Measurements from ENCODE around the gene TWNK. TPM values are rescaled to one million over a fixed set of nuclear protein-coding genes. Genes with fewer than 3 reads are reported as not detected.

Gene TWNK
- total and polyA plus RNA-seq, 9 of the 15 experiments (the other 6 are each of a cell fraction or from before 2014, with no cell fraction given), result 11.6 to 34.7 (median 17.4) TPM

DNA sequence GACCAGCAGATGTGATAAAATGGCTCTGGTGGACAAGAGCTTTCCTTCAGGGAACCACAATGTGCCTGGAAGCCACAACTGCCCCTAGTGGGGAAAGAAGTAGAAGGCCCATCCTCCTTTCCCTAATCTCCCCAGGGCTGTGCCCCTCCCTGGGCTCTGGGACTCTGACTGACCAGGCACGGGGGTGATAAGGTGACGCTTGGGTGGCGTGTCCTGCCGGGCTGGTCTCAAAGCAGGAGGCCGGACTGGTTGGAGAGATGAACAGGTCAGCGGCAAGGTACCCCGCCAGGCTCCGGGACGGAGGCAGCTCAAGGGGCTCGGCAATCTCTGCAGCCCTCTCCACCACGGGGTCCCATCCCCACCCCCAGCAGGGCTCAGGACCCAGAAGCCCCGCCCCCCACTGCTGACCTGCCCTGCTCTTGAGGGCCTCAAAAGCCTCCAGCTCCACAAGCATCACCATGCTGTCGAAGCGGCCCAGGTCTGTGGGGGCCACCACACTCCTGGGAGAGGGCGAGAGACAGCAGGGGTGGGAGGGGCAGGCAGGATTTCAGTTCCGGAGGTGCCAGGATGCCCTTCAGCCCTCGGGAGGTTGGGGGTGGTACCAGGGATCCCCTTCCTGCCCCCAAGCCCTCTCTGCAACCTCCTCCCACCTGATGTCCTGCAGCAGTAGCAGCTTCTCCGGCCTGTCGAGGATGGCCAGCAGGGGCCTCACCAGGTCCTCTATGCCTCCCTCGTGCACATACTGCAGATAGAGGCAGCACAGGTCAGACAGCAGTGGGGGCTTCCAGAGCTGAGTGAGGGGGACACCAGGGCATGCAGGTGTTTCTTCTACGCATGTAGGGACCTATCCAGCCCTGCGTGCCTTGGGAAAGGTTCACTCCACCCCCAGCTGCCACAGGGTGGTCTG is 24.4 kb downstream of the TWNK start (continued):
- TF ChIP-seq, protein P1, sequence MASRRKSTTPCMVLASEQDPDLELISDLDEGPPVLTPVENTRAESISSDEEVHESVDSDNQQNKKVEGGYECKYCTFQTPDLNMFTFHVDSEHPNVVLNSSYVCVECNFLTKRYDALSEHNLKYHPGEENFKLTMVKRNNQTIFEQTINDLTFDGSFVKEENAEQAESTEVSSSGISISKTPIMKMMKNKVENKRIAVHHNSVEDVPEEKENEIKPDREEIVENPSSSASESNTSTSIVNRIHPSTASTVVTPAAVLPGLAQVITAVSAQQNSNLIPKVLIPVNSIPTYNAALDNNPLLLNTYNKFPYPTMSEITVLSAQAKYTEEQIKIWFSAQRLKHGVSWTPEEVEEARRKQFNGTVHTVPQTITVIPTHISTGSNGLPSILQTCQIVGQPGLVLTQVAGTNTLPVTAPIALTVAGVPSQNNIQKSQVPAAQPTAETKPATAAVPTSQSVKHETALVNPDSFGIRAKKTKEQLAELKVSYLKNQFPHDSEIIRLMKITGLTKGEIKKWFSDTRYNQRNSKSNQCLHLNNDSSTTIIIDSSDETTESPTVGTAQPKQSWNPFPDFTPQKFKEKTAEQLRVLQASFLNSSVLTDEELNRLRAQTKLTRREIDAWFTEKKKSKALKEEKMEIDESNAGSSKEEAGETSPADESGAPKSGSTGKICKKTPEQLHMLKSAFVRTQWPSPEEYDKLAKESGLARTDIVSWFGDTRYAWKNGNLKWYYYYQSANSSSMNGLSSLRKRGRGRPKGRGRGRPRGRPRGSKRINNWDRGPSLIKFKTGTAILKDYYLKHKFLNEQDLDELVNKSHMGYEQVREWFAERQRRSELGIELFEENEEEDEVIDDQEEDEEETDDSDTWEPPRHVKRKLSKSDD (conservative IDR thresholded peaks at IDR 0.05; ENCODE audit: low read length), result no peak
- TF ChIP-seq HMGN3 (IDR thresholded peaks at IDR 0.05; ENCODE audit: borderline replicate concordance, extremely low read depth, insufficient read length, low read depth, low read length), result no peak
- TF ChIP-seq ATF7 (IDR thresholded peaks at IDR 0.05), result peak; percentile 48; the same call in 1 of the 2 replicates
- TF ChIP-seq PTTG1 (tag; IDR thresholded peaks at IDR 0.05; ENCODE audit: low read depth), result no peak
- peak; percentile 47; the same call in 1 of the 2 replicates for TF ChIP-seq SP1 (CRISPR knock-in tag; IDR thresholded peaks at IDR 0.05)
- TF ChIP-seq BHLHE40 (IDR thresholded peaks at IDR 0.05; ENCODE audit: low read length), result peak; percentile 67
- no peak for TF ChIP-seq BRD4 (IDR thresholded peaks at IDR 0.05)
- TF ChIP-seq, protein P2, sequence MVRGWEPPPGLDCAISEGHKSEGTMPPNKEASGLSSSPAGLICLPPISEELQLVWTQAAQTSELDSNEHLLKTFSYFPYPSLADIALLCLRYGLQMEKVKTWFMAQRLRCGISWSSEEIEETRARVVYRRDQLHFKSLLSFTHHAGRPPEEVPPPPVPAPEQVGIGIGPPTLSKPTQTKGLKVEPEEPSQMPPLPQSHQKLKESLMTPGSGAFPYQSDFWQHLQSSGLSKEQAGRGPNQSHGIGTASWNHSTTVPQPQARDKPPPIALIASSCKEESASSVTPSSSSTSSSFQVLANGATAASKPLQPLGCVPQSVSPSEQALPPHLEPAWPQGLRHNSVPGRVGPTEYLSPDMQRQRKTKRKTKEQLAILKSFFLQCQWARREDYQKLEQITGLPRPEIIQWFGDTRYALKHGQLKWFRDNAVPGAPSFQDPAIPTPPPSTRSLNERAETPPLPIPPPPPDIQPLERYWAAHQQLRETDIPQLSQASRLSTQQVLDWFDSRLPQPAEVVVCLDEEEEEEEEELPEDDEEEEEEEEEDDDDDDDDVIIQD (CRISPR knock-in tag; IDR thresholded peaks at IDR 0.05), result no peak
- TF ChIP-seq KDM1A (IDR thresholded peaks at IDR 0.05), result peak; percentile 31 to 57; a peak in 1 of 4 replicates
- TF ChIP-seq BRCA1 (IDR thresholded peaks at IDR 0.05), result no peak
- TF ChIP-seq BRCA1 (CRISPR knock-in tag; IDR thresholded peaks at IDR 0.05), result no peak
- TF ChIP-seq, protein P3, sequence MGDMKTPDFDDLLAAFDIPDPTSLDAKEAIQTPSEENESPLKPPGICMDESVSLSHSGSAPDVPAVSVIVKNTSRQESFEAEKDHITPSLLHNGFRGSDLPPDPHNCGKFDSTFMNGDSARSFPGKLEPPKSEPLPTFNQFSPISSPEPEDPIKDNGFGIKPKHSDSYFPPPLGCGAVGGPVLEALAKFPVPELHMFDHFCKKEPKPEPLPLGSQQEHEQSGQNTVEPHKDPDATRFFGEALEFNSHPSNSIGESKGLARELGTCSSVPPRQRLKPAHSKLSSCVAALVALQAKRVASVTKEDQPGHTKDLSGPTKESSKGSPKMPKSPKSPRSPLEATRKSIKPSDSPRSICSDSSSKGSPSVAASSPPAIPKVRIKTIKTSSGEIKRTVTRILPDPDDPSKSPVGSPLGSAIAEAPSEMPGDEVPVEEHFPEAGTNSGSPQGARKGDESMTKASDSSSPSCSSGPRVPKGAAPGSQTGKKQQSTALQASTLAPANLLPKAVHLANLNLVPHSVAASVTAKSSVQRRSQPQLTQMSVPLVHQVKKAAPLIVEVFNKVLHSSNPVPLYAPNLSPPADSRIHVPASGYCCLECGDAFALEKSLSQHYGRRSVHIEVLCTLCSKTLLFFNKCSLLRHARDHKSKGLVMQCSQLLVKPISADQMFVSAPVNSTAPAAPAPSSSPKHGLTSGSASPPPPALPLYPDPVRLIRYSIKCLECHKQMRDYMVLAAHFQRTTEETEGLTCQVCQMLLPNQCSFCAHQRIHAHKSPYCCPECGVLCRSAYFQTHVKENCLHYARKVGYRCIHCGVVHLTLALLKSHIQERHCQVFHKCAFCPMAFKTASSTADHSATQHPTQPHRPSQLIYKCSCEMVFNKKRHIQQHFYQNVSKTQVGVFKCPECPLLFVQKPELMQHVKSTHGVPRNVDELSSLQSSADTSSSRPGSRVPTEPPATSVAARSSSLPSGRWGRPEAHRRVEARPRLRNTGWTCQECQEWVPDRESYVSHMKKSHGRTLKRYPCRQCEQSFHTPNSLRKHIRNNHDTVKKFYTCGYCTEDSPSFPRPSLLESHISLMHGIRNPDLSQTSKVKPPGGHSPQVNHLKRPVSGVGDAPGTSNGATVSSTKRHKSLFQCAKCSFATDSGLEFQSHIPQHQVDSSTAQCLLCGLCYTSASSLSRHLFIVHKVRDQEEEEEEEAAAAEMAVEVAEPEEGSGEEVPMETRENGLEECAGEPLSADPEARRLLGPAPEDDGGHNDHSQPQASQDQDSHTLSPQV (IDR thresholded peaks at IDR 0.05), result peak; percentile 50; the same call in 1 of the 2 replicates
- no peak for TF ChIP-seq ZNF586 (CRISPR knock-in tag; conservative IDR thresholded peaks at IDR 0.05)
- no peak for TF ChIP-seq ZNF324 (CRISPR knock-in tag; IDR thresholded peaks at IDR 0.05)
- TF ChIP-seq TAL1 (IDR thresholded peaks at IDR 0.05), result no peak
- TF ChIP-seq SIN3B (IDR thresholded peaks at IDR 0.05; ENCODE audit: low read depth), result no peak
- TF ChIP-seq MEIS2 (IDR thresholded peaks at IDR 0.05; ENCODE audit: partially characterized antibody), result no peak
- no peak for TF ChIP-seq RHOXF2B (CRISPR knock-in tag; conservative IDR thresholded peaks at IDR 0.05)
- TF ChIP-seq NFXL1 (CRISPR knock-in tag; IDR thresholded peaks at IDR 0.05), result no peak
- no peak for TF ChIP-seq KLF1 (tag; IDR thresholded peaks at IDR 0.05)
- peak in 1 of 2 experiments; percentile 80; a peak in 2 of 4 replicates for TF ChIP-seq RCOR1 (IDR thresholded peaks at IDR 0.05; ENCODE audit: borderline replicate concordance in 1 of 2, low read depth in 2 of 2, low read length in 2 of 2)

Data from K562 (cell line).